Pancreas (tissue), 10 donors: ENCODE data around the gene ALK. TPM values are rescaled to one million over a fixed set of nuclear protein-coding genes. Genes with fewer than 3 reads are reported as not detected.

Source experiments
- ATAC-seq, 4 donors: fragments of 200-7000 bp; cut with Tn5 transposase; one replicate each; pipeline versions ENCODE4 v1.8.0 to v1.9.1; 2020; ENCODE audit warnings: mild to moderate bottlenecking in 4 of 4, moderate library complexity in 4 of 4
- DNase-seq, 6 donors: peaks; one replicate each; pipeline ENCODE4 v3.0.0-alpha.2; 2020
- FAIRE-seq: peaks from 2 replicates; lab custom pipeline; 2012; peaks lifted over from hg19 to GRCh38; lab: Jason Lieb, UNC
- H3K27ac ChIP-seq, 4 donors: fragments of 200-600 bp; sonication (generic); 1 replicate in 3 of 4; 2 replicates in 1 of 4; pipeline versions ENCODE4 v1.5.0 to v1.8.0; 2020
- H3K27me3 ChIP-seq, 4 donors: fragments of 200-600 bp; one replicate each; pipeline ENCODE4 v1.8.0; 2021
- H3K36me3 ChIP-seq, 3 donors: fragments of 200-600 bp; sonication (generic) in 1 of 3; one replicate each; pipeline versions ENCODE4 v1.5.0 to v1.8.0; 2020 to 2021
- H3K4me1 ChIP-seq, 3 donors: fragments of 200-600 bp; one replicate each; pipeline ENCODE4 v1.8.0; 2021
- H3K4me3 ChIP-seq, 4 donors: fragments of 200-600 bp; sonication (generic) in 2 of 4; one replicate each; pipeline versions ENCODE4 v1.5.0 to v1.8.0; 2020 to 2021
- H3K9me3 ChIP-seq, 4 donors: fragments of 200-600 bp; one replicate each; pipeline ENCODE4 v1.8.0; 2021
- CTCF ChIP-seq, 4 donors: fragments of 200-600 bp; sonication (generic) in 3 of 4; IDR thresholded peaks; one replicate each; pipeline versions ENCODE4 v1.5.0 to v1.8.0; 2021; ENCODE audit warnings: antibody characterized with exemption in 4 of 4
- WGBS, 2 donors: extraction: QIAGEN DNeasy Blood & Tissue Kit; methylation state at CpG; one replicate each; pipeline ENCODE4 v1.1.7; 2013; 5-methylcytosine and 5-hydroxymethylcytosine counted together
- intact Hi-C, 3 donors: fragments of 100-400 bp; cut with DNase I; formaldehyde crosslinking; loops; one replicate each; pipeline versions ENCODE4 v1.11.1 to v1.14.2; 2022
- polyA plus RNA-seq, 2 donors: library from polyadenylated mRNA; stranded (reverse); fragments of 200-250 nt; gene quantifications; one replicate each; pipeline ENCODE4 v1.2.3, GENCODE V29; 2013
- total RNA-seq, 6 donors: library from RNA; stranded (reverse); fragmentation: NEBNext Ultra II Directional in 4 of 6; extraction: Animal tissue kit (Norgen Biotek cat#: 25700) in 4 of 6; gene quantifications; one replicate each; pipeline versions ENCODE4 v1.2.1 to v1.2.4, GENCODE V29; 2021 to 2023
- donor health status: healthy with polysubstance abuse.
- donor health status: DM: no; HTN: no; CAD: no; lungs with moderate emphysema.
- donor health status: DM: no; HTN: no; CAD: no.
- donor health status: control.
- donor health status: control.
- donor health status: Bipolar disorder and iron deficiency.
- donor health status: DM: yes; HTN: yes; CAD: no.
- donor health status: DM: no; HTN: no; CAD: no.
- donor health status: DM: no; HTN: no; CAD: no.
- donor health status: DM: yes; HTN: yes; CAD: no.

The ALK gene
- total and polyA plus RNA-seq, 8 donors, result 0.05 to 0.17 (median 0.09) TPM; not detected in 2

GRCh38 chr2:29412197-29412925 lies 509.0 kb downstream of the ALK start:
- Histone ChIP-seq H3K27me3 (no peaks in the 10 kb centered on the region), H3K4me1 (no peaks in the 10 kb centered on the region), H3K4me3 (no peak overlapping the region), H3K27ac (no peak overlapping the region), H3K36me3 (no peaks in the 10 kb centered on the region), H3K9me3 (no peaks in the 10 kb centered on the region)
- no peak for FAIRE-seq
- 85 to 99% methylated on average over 1 of the region's 1 CpG for WGBS, 2 donors
- no peak for DNase-seq
- ATAC-seq, result no peak
- intact Hi-C loops, result no loop called here
- no peak for TF ChIP-seq CTCF (IDR thresholded peaks at IDR 0.05)

GRCh38 chr2:29405707-29406106 lies 515.7 kb downstream of the ALK start:
- Histone ChIP-seq H3K27me3 (no peaks in the 10 kb centered on the region), H3K36me3 (no peaks in the 10 kb centered on the region), H3K27ac (peak overlapping the region; percentile 51 to 76 (median 67)), H3K4me3 (no peak overlapping the region), H3K9me3 (no peaks in the 10 kb centered on the region), H3K4me1 (peaks cover 17 to 33% (median 24%) of the 10 kb centered on the region in 3 donors)
- 2 to 8% methylated on average over 2 of the region's 2 CpGs for WGBS, 2 donors
- FAIRE-seq (no peak), DNase-seq (no peak), ATAC-seq (peak; percentile 30 to 62 (median 55))
- no peak for TF ChIP-seq CTCF (IDR thresholded peaks at IDR 0.05)
- intact Hi-C loops, result no loop called here

GRCh38 chr2:29405266-29405665 lies 516.1 kb downstream of the ALK start:
- FAIRE-seq, result no peak
- intact Hi-C loops, result no loop called here
- no peak for TF ChIP-seq CTCF (IDR thresholded peaks at IDR 0.05)
- WGBS, 2 donors, result 9 to 14% methylated on average over 5 of the region's 5 CpGs
- Histone ChIP-seq H3K27me3 (no peaks in the 10 kb centered on the region), H3K4me3 (no peak overlapping the region), H3K27ac (peak overlapping the region; percentile 51 to 76 (median 67)), H3K4me1 (peaks cover 17 to 33% (median 24%) of the 10 kb centered on the region in 3 donors), H3K9me3 (no peaks in the 10 kb centered on the region), H3K36me3 (no peaks in the 10 kb centered on the region)
- peak; percentile 40 to 84 (median 80) for ATAC-seq
- DNase-seq, result peak in 4 of 6 donors; percentile 39 to 87 (median 72)

GRCh38 chr2:29401994-29402393 lies 519.4 kb downstream of the ALK start:
- WGBS, 2 donors, result 36 to 43% methylated on average over 7 of the region's 7 CpGs
- Histone ChIP-seq H3K4me1 (peaks cover 36 to 49% (median 39%) of the 10 kb centered on the region in 3 donors), H3K36me3 (no peaks in the 10 kb centered on the region), H3K27ac (peak overlapping the region in 3 of 4 donors; percentile 2 to 41 (median 34)), H3K4me3 (no peak overlapping the region), H3K27me3 (no peaks in the 10 kb centered on the region), H3K9me3 (no peaks in the 10 kb centered on the region)
- FAIRE-seq, result no peak
- TF ChIP-seq CTCF (IDR thresholded peaks at IDR 0.05), result no peak
- intact Hi-C loops, result no loop called here
- peak; percentile 62 to 94 (median 80) for DNase-seq
- ATAC-seq, result peak; percentile 48 to 77 (median 64)
